ENCODE measurements around the gene TANGO6. TPM values are rescaled to one million over a fixed set of nuclear protein-coding genes. Genes with fewer than 3 reads are reported as not detected.

Gene TANGO6
- total RNA-seq, 1 donor from 2014 or later = 12.5 TPM

DNA sequence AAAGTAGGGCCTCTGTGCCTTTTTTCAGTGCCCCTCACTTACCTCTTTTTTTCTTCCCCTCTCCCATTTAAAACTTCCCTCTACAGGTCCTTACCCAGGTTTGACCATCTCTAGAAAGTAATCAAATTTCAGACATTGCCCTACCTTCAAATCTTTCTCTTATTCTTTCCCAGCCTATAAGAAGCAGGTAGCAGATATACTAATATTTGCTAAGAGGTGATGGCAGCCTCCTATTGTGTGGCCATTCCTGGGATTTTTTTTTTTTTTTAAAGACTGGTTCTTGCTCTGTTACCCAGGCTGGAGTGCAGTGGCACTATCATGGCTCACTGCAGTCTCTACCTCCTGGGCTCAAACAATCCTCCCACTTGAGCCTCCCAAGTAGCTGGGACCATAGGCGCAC, 151.0 kb downstream of the TANGO6 start:
- H3K27ac ChIP-seq (ENCODE audit: low read depth, low read length) = no peak overlapping the region
- H3K27me3 ChIP-seq (ENCODE audit: control insufficient read depth in 3 of 3, insufficient read depth in 3 of 3, low read length in 3 of 3) = no peaks in the 10 kb centered on the region
- no peaks in the 10 kb centered on the region for H3K4me1 ChIP-seq (ENCODE audit: control insufficient read depth in 3 of 3, insufficient read depth in 3 of 3, low read length in 3 of 3)
- H3K4me3 ChIP-seq (ENCODE audit: low read length in 3 of 3) = no peak overlapping the region
- no peak overlapping the region for H3K9ac ChIP-seq (ENCODE audit: low read depth in 1 of 3, low read length in 3 of 3)
- no peaks in the 10 kb centered on the region for H3K36me3 ChIP-seq (ENCODE audit: control insufficient read depth in 3 of 3, insufficient read depth in 3 of 3, low read length in 3 of 3)
- no peaks in the 10 kb centered on the region for H3K9me3 ChIP-seq (ENCODE audit: control insufficient read depth in 3 of 3, low read length in 3 of 3)

- no peaks in the 10 kb centered on the region for H3K36me3 ChIP-seq (ENCODE audit: control insufficient read depth in 3 of 3, insufficient read depth in 3 of 3, low read length in 3 of 3)
- no peaks in the 10 kb centered on the region for H3K9me3 ChIP-seq (ENCODE audit: control insufficient read depth in 3 of 3, low read length in 3 of 3)
- H3K27ac ChIP-seq (ENCODE audit: low read depth, low read length) = no peak overlapping the region
- H3K4me1 ChIP-seq (ENCODE audit: control insufficient read depth in 3 of 3, insufficient read depth in 3 of 3, low read length in 3 of 3) = no peaks in the 10 kb centered on the region
- H3K4me3 ChIP-seq (ENCODE audit: low read length in 3 of 3) = no peak overlapping the region
- no peak overlapping the region for H3K9ac ChIP-seq (ENCODE audit: low read depth in 1 of 3, low read length in 3 of 3)
- H3K27me3 ChIP-seq (ENCODE audit: control insufficient read depth in 3 of 3, insufficient read depth in 3 of 3, low read length in 3 of 3) = no peaks in the 10 kb centered on the region
These were observed 151.7 kb downstream of the TANGO6 start for GRCh38 chr16:68995011-68995504.

DNA sequence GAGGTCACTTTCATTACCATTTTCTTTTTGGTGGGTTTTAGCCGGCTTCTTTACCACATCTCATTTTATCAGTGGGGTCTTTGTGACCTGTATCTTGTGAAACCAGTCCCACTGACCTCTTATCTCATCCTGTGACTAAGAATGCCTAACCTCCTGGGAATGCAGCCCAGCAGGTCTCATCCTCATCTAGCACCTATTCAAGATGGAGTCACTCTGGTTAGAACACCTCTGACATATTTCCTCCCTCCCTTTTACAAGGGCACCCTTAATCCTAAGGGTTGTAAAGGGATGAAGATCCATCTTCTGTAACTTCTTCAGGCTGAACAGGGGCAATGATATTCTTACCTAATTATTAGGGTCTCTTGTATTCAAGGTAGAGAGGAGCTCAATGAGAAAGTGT, 154.2 kb downstream of the TANGO6 start:
- Histone ChIP-seq H3K4me3 (ENCODE audit: low read length in 3 of 3) (no peak overlapping the region), H3K27me3 (ENCODE audit: control insufficient read depth in 3 of 3, insufficient read depth in 3 of 3, low read length in 3 of 3) (no peaks in the 10 kb centered on the region), H3K36me3 (ENCODE audit: control insufficient read depth in 3 of 3, insufficient read depth in 3 of 3, low read length in 3 of 3) (no peaks in the 10 kb centered on the region), H3K4me1 (ENCODE audit: control insufficient read depth in 3 of 3, insufficient read depth in 3 of 3, low read length in 3 of 3) (no peaks in the 10 kb centered on the region), H3K27ac (ENCODE audit: low read depth, low read length) (no peak overlapping the region), H3K9me3 (ENCODE audit: control insufficient read depth in 3 of 3, low read length in 3 of 3) (no peaks in the 10 kb centered on the region), H3K9ac (ENCODE audit: low read depth in 1 of 3, low read length in 3 of 3) (no peak overlapping the region)

DNA sequence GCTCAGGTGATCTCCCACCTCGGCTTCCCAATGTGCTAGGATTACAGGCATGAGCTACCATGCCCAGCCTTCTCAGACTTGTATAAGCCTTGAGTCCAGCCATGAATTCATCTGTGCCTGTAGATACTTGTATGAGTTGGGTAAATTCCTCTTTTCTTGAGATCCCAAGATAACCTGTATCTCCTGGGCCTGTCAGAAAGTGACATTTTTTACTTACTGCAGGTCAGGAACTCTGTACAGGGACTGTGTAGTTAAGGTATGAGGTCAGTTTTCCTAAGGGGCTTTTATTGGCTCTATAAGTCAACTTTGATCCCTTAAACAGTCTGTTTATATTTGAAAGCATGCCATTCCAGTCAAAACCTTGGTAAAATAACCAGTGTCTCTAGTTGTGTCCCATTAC, 155.8 kb downstream of the TANGO6 start:
- H3K4me1 ChIP-seq (ENCODE audit: control insufficient read depth in 3 of 3, insufficient read depth in 3 of 3, low read length in 3 of 3) = no peaks in the 10 kb centered on the region
- no peak overlapping the region for H3K9ac ChIP-seq (ENCODE audit: low read depth in 1 of 3, low read length in 3 of 3)
- no peak overlapping the region for H3K4me3 ChIP-seq (ENCODE audit: low read length in 3 of 3)
- no peaks in the 10 kb centered on the region for H3K9me3 ChIP-seq (ENCODE audit: control insufficient read depth in 3 of 3, low read length in 3 of 3)
- no peaks in the 10 kb centered on the region for H3K27me3 ChIP-seq (ENCODE audit: control insufficient read depth in 3 of 3, insufficient read depth in 3 of 3, low read length in 3 of 3)
- no peak overlapping the region for H3K27ac ChIP-seq (ENCODE audit: low read depth, low read length)
- peaks cover 0 to 3% (median 0%) of the 10 kb centered on the region in 3 donors for H3K36me3 ChIP-seq (ENCODE audit: control insufficient read depth in 3 of 3, insufficient read depth in 3 of 3, low read length in 3 of 3)

DNA sequence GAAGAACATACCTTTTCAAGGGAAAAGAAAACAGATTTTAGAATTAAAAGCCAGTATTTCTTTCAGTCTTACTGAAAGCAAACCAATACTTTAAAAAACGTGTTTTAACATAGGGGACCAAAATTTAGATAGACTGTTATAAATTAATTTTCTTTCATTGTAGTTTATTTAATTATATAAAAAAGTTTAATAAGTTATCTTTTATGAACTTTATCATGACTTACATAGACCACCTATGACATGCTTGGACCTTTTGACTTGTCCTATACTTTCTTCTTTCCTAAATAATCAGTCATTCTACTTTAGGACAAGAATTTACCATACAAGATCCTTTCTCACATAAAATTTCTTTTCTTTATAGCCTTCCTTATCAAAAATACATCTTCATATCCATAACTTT, 160.2 kb downstream of the TANGO6 start:
- H3K9ac ChIP-seq (ENCODE audit: low read depth in 1 of 3, low read length in 3 of 3) = no peak overlapping the region
- no peak overlapping the region for H3K27ac ChIP-seq (ENCODE audit: low read depth, low read length)
- H3K27me3 ChIP-seq (ENCODE audit: control insufficient read depth in 3 of 3, insufficient read depth in 3 of 3, low read length in 3 of 3) = no peaks in the 10 kb centered on the region
- H3K9me3 ChIP-seq (ENCODE audit: control insufficient read depth in 3 of 3, low read length in 3 of 3) = no peaks in the 10 kb centered on the region
- H3K4me1 ChIP-seq (ENCODE audit: control insufficient read depth in 3 of 3, insufficient read depth in 3 of 3, low read length in 3 of 3) = no peaks in the 10 kb centered on the region
- H3K36me3 ChIP-seq (ENCODE audit: control insufficient read depth in 3 of 3, insufficient read depth in 3 of 3, low read length in 3 of 3) = peaks cover 0 to 3% (median 0%) of the 10 kb centered on the region in 3 donors
- H3K4me3 ChIP-seq (ENCODE audit: low read length in 3 of 3) = no peak overlapping the region

DNA sequence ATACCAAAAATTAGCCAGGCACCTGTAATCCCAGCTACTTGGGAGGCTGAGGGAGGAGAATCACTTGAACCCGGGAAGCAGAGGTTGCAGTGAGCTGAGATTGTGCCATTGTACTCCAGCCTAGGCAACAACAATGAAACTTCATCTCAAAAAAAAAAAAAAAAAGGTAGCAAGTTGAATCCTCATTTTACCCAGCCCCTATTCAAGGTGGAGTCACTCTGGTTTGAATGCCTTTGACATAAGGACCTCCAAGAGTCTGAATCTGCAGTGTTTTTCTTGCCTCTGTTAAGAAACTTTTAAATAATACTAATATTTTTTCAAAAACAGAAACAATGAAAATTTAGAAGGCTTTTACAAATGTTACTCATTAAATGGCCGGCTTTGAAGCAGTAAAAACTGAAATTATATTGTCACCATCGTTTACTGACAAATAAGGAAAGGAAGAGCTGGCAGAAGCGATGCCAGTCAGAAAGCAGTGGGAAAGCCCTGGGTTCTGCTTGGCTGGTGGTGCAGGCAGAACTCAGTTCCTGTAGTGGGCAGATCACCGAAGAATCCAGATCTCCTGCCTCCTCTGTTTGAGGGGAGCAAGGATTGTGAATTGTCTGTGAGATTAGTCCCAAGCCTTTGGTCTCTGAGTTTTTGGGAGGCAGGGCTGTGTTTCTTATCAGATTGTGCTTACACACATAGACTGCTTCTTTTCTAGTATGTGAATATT, 162.5 kb downstream of the TANGO6 start:
- H3K27ac ChIP-seq (ENCODE audit: low read depth, low read length) = no peak overlapping the region
- H3K9ac ChIP-seq (ENCODE audit: low read depth in 1 of 3, low read length in 3 of 3) = no peak overlapping the region
- H3K4me3 ChIP-seq (ENCODE audit: low read length in 3 of 3) = no peak overlapping the region
- H3K4me1 ChIP-seq (ENCODE audit: control insufficient read depth in 3 of 3, insufficient read depth in 3 of 3, low read length in 3 of 3) = no peaks in the 10 kb centered on the region
- H3K36me3 ChIP-seq (ENCODE audit: control insufficient read depth in 3 of 3, insufficient read depth in 3 of 3, low read length in 3 of 3) = peaks cover 0 to 3% (median 0%) of the 10 kb centered on the region in 3 donors
- H3K9me3 ChIP-seq (ENCODE audit: control insufficient read depth in 3 of 3, low read length in 3 of 3) = no peaks in the 10 kb centered on the region
- no peaks in the 10 kb centered on the region for H3K27me3 ChIP-seq (ENCODE audit: control insufficient read depth in 3 of 3, insufficient read depth in 3 of 3, low read length in 3 of 3)

DNA sequence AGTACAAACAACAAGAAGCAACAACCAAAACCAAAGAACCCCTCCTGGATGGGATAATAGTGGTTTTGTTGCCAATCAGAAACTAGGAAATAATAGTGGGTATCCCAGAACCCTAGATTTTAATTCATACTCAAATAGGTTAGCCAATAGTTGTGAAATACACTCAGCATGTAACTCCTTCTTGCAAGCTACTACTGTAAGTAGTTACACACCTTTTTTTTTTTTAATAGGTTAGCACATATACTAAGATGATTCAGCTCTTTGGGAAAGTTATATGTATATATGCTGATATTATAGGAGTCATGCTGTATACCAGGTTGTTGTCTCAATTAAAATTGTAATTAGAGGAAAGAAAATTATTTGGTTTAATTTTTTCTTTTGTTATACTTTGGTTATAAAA, 169.6 kb downstream of the TANGO6 start:
- H3K9ac ChIP-seq (ENCODE audit: low read depth in 1 of 3, low read length in 3 of 3) = no peak overlapping the region
- no peaks in the 10 kb centered on the region for H3K9me3 ChIP-seq (ENCODE audit: control insufficient read depth in 3 of 3, low read length in 3 of 3)
- peaks cover 0 to 3% (median 0%) of the 10 kb centered on the region in 3 donors for H3K36me3 ChIP-seq (ENCODE audit: control insufficient read depth in 3 of 3, insufficient read depth in 3 of 3, low read length in 3 of 3)
- no peak overlapping the region for H3K27ac ChIP-seq (ENCODE audit: low read depth, low read length)
- no peaks in the 10 kb centered on the region for H3K27me3 ChIP-seq (ENCODE audit: control insufficient read depth in 3 of 3, insufficient read depth in 3 of 3, low read length in 3 of 3)
- H3K4me1 ChIP-seq (ENCODE audit: control insufficient read depth in 3 of 3, insufficient read depth in 3 of 3, low read length in 3 of 3) = no peaks in the 10 kb centered on the region
- no peak overlapping the region for H3K4me3 ChIP-seq (ENCODE audit: low read length in 3 of 3)

DNA sequence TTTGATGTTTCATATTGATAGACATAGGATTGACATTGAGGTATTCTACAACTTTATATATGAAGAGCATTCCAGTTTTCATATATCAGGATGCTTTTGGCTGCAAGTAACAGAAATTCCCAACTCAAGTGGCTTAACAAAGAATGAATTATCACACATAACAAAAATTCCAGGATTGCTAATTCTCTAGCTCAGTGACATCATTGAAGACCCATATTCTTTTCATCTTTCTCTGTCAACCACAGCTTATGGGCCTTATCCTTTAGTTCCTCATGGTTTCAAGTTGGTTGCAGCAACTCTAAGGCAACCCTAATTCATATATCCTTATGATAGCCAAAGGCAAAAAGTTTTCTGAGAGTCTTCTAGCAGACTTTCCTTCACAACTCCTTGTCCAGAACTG, 170.7 kb downstream of the TANGO6 start:
- no peak overlapping the region for H3K4me3 ChIP-seq (ENCODE audit: low read length in 3 of 3)
- no peaks in the 10 kb centered on the region for H3K4me1 ChIP-seq (ENCODE audit: control insufficient read depth in 3 of 3, insufficient read depth in 3 of 3, low read length in 3 of 3)
- H3K36me3 ChIP-seq (ENCODE audit: control insufficient read depth in 3 of 3, insufficient read depth in 3 of 3, low read length in 3 of 3) = peaks cover 0 to 3% (median 0%) of the 10 kb centered on the region in 3 donors
- H3K9me3 ChIP-seq (ENCODE audit: control insufficient read depth in 3 of 3, low read length in 3 of 3) = no peaks in the 10 kb centered on the region
- H3K9ac ChIP-seq (ENCODE audit: low read depth in 1 of 3, low read length in 3 of 3) = no peak overlapping the region
- H3K27me3 ChIP-seq (ENCODE audit: control insufficient read depth in 3 of 3, insufficient read depth in 3 of 3, low read length in 3 of 3) = no peaks in the 10 kb centered on the region
- no peak overlapping the region for H3K27ac ChIP-seq (ENCODE audit: low read depth, low read length)

- no peaks in the 10 kb centered on the region for H3K4me1 ChIP-seq (ENCODE audit: control insufficient read depth in 3 of 3, insufficient read depth in 3 of 3, low read length in 3 of 3)
- no peaks in the 10 kb centered on the region for H3K27me3 ChIP-seq (ENCODE audit: control insufficient read depth in 3 of 3, insufficient read depth in 3 of 3, low read length in 3 of 3)
- no peaks in the 10 kb centered on the region for H3K9me3 ChIP-seq (ENCODE audit: control insufficient read depth in 3 of 3, low read length in 3 of 3)
- H3K9ac ChIP-seq (ENCODE audit: low read depth in 1 of 3, low read length in 3 of 3) = no peak overlapping the region
- H3K4me3 ChIP-seq (ENCODE audit: low read length in 3 of 3) = no peak overlapping the region
- no peak overlapping the region for H3K27ac ChIP-seq (ENCODE audit: low read depth, low read length)
- H3K36me3 ChIP-seq (ENCODE audit: control insufficient read depth in 3 of 3, insufficient read depth in 3 of 3, low read length in 3 of 3) = peaks cover 0 to 3% (median 0%) of the 10 kb centered on the region in 3 donors
These were observed 171.5 kb downstream of the TANGO6 start for GRCh38 chr16:69014811-69015210.

GRCh38 chr16:69017036-69017783, 173.9 kb downstream of the TANGO6 start:
- Histone ChIP-seq H3K36me3 (ENCODE audit: control insufficient read depth in 3 of 3, insufficient read depth in 3 of 3, low read length in 3 of 3) (peaks cover 0 to 3% (median 0%) of the 10 kb centered on the region in 3 donors), H3K4me1 (ENCODE audit: control insufficient read depth in 3 of 3, insufficient read depth in 3 of 3, low read length in 3 of 3) (no peaks in the 10 kb centered on the region), H3K9me3 (ENCODE audit: control insufficient read depth in 3 of 3, low read length in 3 of 3) (no peaks in the 10 kb centered on the region), H3K9ac (ENCODE audit: low read depth in 1 of 3, low read length in 3 of 3) (no peak overlapping the region), H3K4me3 (ENCODE audit: low read length in 3 of 3) (no peak overlapping the region), H3K27ac (ENCODE audit: low read depth, low read length) (no peak overlapping the region), H3K27me3 (ENCODE audit: control insufficient read depth in 3 of 3, insufficient read depth in 3 of 3, low read length in 3 of 3) (no peaks in the 10 kb centered on the region)
